AML-193 (cell line): ENCODE measurements around the gene NFKB2.
A peak's percentile ranks its signal among the peaks of the same experiment; 100 is the strongest.

Experiments
- DNase-seq, 2 experiments: peaks; one replicate each; lab custom pipeline; 2025; lab: John Stamatoyannopoulos, UW

The NFKB2 gene

GRCh38 chr10:102394801-102395399, 605 bp upstream of the NFKB2 start:
- DNase-seq = no peak

GRCh38 chr10:102396317-102396650, 779 bp downstream of the NFKB2 start:
- no peak for DNase-seq

GRCh38 chr10:102396730-102397151, 1.2 kb downstream of the NFKB2 start:
- DNase-seq = no peak

- no peak for DNase-seq
These were observed 2.0 kb downstream of the NFKB2 start for GRCh38 chr10:102397222-102398171.

- no peak for DNase-seq
These were observed 2.9 kb downstream of the NFKB2 start for GRCh38 chr10:102398172-102399020.

- peak; percentile 70 to 79 for DNase-seq
These were observed 3.9 kb downstream of the NFKB2 start for GRCh38 chr10:102399217-102400021.

GRCh38 chr10:102400076-102400475, 4.6 kb downstream of the NFKB2 start:
- DNase-seq = no peak

- DNase-seq = no peak
These were observed 5.3 kb downstream of the NFKB2 start for GRCh38 chr10:102400598-102401341.

GRCh38 chr10:102401342-102401654, 5.8 kb downstream of the NFKB2 start:
- no peak for DNase-seq

- no peak for DNase-seq
These were observed 6.4 kb downstream of the NFKB2 start for GRCh38 chr10:102401735-102402511.

- no peak for DNase-seq
These were observed 7.0 kb downstream of the NFKB2 start for GRCh38 chr10:102402512-102402896.

- DNase-seq = no peak
These were observed 7.6 kb downstream of the NFKB2 start for GRCh38 chr10:102403115-102403514.

- DNase-seq = no peak
These were observed 9.0 kb downstream of the NFKB2 start for GRCh38 chr10:102404361-102405107.

GRCh38 chr10:102405108-102405571, 9.6 kb downstream of the NFKB2 start:
- no peak for DNase-seq

GRCh38 chr10:102405632-102406031, 10.1 kb downstream of the NFKB2 start:
- DNase-seq = no peak

- no peak for DNase-seq
These were observed 11.3 kb downstream of the NFKB2 start for GRCh38 chr10:102406815-102407214.

GRCh38 chr10:102407425-102408130, 12.1 kb downstream of the NFKB2 start:
- no peak for DNase-seq

GRCh38 chr10:102408131-102408727, 12.7 kb downstream of the NFKB2 start:
- no peak for DNase-seq
